Subcutaneous adipose tissue (tissue), 4 donors: ENCODE results near the gene PRSS48. TPM values are rescaled to one million over a fixed set of nuclear protein-coding genes. Genes with fewer than 3 reads are reported as not detected.

Experiments
- total RNA-seq, 4 donors: library from RNA; depleted of rRNA; stranded (reverse); fragments of >200 nt; gene quantifications; one replicate each; pipeline ENCODE4 v1.1.0, GENCODE V29; 2016
- TF ChIP-seq, protein P1 (sequence below): fragments of 450-650 bp; IDR thresholded peaks from one replicate; pipeline ENCODE4 v1.5.1; 2016; ENCODE audit warnings: low read depth, mild to moderate bottlenecking, control low read depth, antibody characterized with exemption, moderate library complexity

PRSS48 gene
- total RNA-seq, 4 donors from 2014 or later: not detected

DNA sequence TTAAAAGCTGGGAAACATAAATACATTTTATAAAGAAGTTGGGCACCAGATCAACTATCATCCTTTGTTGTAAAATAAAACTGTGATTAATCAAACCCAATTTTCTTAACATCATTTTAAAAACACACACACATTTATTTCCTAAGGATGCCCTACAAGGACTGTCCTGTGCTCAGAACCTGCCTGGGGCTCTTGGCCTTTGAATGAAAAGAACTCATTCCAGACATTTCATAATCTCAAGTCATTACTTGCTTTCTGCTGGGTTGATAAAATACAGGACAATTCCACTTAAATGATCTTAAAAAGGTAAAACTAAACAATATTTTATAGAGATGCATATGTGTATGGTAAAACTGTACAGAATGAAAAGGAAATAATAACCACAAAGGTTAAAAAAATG is 45.6 kb downstream of the PRSS48 start:
- TF ChIP-seq, protein P1, sequence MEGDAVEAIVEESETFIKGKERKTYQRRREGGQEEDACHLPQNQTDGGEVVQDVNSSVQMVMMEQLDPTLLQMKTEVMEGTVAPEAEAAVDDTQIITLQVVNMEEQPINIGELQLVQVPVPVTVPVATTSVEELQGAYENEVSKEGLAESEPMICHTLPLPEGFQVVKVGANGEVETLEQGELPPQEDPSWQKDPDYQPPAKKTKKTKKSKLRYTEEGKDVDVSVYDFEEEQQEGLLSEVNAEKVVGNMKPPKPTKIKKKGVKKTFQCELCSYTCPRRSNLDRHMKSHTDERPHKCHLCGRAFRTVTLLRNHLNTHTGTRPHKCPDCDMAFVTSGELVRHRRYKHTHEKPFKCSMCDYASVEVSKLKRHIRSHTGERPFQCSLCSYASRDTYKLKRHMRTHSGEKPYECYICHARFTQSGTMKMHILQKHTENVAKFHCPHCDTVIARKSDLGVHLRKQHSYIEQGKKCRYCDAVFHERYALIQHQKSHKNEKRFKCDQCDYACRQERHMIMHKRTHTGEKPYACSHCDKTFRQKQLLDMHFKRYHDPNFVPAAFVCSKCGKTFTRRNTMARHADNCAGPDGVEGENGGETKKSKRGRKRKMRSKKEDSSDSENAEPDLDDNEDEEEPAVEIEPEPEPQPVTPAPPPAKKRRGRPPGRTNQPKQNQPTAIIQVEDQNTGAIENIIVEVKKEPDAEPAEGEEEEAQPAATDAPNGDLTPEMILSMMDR: no peak

DNA sequence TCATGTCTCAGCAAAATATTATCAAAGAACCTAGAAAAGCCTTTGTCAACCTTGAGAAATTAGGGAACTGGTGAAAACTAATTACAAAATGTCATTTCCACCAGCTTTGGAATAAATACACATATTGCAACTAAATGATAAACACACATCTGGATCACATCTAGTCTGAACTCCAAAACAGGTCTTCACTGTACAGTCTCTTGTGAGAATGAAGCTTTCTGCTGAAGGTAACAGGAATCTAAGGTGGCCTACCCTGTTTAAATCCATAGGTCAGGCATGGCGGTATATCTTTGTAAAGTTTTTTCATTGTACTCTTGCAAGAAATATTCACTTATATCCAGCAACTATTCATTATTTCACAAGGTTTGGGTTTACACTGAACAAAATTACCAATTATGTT is 46.7 kb downstream of the PRSS48 start:
- TF ChIP-seq, protein P1: no peak

DNA sequence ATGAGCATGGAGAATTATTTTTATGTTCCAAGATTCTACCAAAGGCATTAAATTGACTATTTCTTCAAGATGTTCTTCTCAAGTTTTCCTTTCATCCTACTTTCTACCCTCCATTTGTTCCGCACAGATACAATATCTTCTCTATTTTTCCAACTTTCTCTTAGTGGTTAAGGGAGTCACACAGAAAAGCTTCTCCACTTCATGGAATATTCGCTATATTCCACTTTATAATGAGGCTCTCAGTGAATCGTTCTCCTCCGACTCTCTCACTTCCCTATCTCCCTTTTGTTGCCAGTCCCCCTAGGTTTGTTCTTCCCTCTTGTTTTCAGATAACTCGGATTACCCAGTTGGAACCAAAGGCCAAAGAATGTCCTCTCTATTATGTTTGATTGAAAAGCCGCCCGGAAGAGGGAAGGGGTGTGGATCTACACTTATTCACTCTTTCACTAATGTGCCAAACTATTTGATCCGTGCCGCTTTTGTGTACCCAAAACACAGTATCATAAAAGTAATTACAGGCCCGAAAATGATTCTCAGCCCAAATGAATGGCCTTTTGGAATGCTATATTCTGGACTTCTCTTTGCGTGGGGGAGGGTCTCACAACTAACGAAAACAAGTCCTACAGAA is 47.3 kb downstream of the PRSS48 start:
- TF ChIP-seq, protein P1: no peak

DNA sequence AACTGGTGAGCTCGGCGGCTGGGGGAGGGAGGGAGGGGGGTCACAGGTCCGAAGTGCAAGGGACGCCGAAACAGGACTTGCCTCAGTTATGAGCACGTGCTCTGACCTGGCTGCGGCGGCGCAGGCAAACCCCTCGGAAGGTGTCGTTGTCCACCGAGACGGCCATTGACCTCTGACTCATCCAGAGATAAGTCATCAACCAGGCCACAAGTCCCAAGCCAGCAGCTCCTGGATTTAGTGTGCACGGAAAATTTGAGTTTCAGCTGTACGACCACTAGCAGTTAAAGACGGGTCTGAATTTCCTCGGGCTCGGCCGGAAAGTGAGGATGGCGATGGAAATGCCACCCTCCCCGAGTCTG is 47.8 kb downstream of the PRSS48 start:
- TF ChIP-seq, protein P1: no peak

DNA sequence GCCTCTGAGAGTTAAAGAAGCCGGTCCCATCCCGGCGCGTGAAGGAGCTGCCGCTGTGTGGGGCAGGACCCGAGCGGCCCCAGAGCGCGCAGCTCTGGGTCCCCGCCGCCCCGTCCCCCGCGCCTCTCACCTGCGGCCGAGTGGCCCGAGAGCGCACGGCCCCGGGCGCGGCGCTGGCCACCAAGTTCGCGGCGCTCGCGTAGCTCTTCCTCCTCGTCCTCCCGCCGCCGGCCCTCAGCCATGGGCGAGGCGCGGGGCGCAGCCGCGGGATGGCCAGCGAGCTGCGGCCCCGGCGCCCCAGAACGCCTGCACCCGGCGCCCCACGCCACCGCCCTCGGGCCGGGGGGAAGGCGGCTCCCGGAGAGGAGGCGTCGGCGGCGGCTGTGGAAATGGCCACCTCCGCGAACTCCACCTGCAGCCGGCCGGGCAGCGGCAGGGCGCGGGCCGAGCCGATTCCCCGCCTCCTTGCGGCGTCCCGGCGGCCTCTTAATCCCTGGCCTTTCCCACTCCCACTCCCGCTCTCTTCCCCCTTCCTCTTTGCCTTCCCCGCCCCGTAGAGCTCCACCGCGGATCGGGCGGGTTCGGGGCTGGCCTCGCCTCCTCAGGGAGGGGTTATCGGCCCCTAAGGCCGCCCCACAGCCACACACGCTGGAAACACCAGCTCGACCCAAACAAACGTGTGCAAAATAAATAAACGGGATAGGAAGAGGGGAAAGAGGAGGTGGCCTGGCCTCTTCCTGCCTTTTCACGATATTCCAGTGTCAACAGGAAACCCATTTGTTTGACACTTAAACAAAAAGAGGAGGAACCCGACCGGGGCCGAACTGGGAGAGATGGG is 48.4 kb downstream of the PRSS48 start, which contains the start of gene SH3D19:
TSS of gene SH3D19 (minus strand) at position 495 of the 838 bp plus-strand sequence. CDS start at position 242, 253 bp downstream.
- TF ChIP-seq, protein P1: no peak

DNA sequence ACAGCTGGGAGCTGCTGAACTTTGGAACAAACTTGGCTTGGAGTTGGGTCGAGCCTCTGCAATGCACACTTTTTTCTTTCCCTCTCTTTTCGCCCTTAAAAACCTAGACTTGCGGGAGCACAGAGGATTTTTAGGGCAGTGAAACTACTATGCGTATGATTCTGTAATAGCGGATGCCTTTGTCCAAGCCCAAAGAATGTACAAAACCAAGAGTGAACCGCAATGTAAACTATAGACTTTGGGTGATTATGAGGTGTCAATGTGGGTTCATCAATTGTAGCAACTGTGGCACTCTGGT is 48.9 kb downstream of the PRSS48 start:
- TF ChIP-seq, protein P1: no peak

DNA sequence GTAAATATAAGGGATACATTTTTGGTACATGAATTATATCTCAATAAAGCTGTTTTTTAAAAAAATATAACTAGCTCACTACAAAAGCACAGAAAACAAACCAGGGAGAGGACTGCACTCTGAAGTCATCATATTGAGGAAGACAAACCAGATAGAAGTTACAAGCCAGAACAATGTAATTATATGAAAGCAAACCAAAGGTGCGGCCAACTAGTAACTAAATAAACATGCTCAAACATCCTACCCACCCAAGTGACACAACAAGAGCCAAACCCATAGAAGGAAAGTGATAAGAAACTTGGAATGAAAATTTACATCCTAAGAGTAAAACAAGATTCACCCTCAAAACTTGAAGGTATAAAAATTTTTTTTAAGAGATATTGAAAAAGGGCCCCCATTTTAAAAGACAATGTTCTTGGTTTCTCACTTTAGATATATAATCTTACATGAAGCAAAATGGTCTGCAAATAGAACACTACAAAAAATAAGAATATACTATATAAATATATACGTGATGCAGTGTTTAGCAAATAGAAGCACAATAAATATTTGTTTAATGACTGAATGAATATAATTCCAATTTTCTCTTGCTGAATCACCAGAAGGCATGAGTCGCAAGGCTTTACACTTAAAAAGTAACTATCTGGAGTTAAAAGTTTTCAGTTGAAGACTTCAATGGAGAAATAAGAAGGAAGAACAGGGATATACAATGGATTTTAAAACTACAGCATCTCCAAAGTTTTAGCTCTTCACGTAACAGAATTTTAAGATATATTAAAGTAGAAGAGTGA is 52.5 kb downstream of the PRSS48 start:
- TF ChIP-seq, protein P1: no peak
